Nephron (organoid): ENCODE results near the gene SSBP3.
"Not testable (repeated sequence)": the region's sequence is repeated elsewhere in the genome, so short reads cannot be mapped to it uniquely, and the experiment has no call there.

Experiments used
- H3K27ac Mint-ChIP-seq, 3 experiments: 2 replicates each; pipeline ENCODE4 v1.8.0; 2020; ENCODE audit warnings: mixed read lengths in 3 of 3, mild to moderate bottlenecking in 2 of 3, moderate library complexity in 1 of 3
- H3K27me3 Mint-ChIP-seq: 2 replicates; pipeline ENCODE4 v1.8.0; 2021; ENCODE audit warnings: low read depth, mild to moderate bottlenecking, moderate library complexity, mixed read lengths
- H3K36me3 Mint-ChIP-seq: 2 replicates; pipeline ENCODE4 v1.8.0; 2020; ENCODE audit warnings: low read depth, mixed read lengths
- H3K4me1 Mint-ChIP-seq: 2 replicates; pipeline ENCODE4 v1.8.0; 2020; ENCODE audit warnings: mixed read lengths
- H3K4me3 Mint-ChIP-seq, 3 experiments: 2 replicates each; pipeline ENCODE4 v1.8.0; 2020; ENCODE audit warnings: mild to moderate bottlenecking in 3 of 3, mixed read lengths in 3 of 3, moderate library complexity in 2 of 3
- H3K9me3 Mint-ChIP-seq: 2 replicates; pipeline ENCODE4 v1.8.0; 2020; ENCODE audit warnings: mixed read lengths
- TF ChIP-seq, protein P1 (sequence below), 3 experiments: fragments of 200-600 bp; sonication (generic); IDR thresholded peaks; one replicate each; pipeline ENCODE4 v1.5.0; 2021; ENCODE audit warnings: antibody characterized with exemption in 3 of 3; ENCODE audit not compliant: unreplicated experiment in 3 of 3

Gene SSBP3

GRCh38 chr1:54425152-54425584, 19.0 kb upstream of the SSBP3 start:
- Mint-ChIP-seq H3K36me3 (no peaks in the 10 kb centered on the region), H3K27me3 (no peaks in the 10 kb centered on the region), H3K9me3 (no peaks in the 10 kb centered on the region), H3K4me3 (no peak overlapping the region), H3K27ac (no peak overlapping the region), H3K4me1 (no peaks in the 10 kb centered on the region)
- TF ChIP-seq, protein P1, sequence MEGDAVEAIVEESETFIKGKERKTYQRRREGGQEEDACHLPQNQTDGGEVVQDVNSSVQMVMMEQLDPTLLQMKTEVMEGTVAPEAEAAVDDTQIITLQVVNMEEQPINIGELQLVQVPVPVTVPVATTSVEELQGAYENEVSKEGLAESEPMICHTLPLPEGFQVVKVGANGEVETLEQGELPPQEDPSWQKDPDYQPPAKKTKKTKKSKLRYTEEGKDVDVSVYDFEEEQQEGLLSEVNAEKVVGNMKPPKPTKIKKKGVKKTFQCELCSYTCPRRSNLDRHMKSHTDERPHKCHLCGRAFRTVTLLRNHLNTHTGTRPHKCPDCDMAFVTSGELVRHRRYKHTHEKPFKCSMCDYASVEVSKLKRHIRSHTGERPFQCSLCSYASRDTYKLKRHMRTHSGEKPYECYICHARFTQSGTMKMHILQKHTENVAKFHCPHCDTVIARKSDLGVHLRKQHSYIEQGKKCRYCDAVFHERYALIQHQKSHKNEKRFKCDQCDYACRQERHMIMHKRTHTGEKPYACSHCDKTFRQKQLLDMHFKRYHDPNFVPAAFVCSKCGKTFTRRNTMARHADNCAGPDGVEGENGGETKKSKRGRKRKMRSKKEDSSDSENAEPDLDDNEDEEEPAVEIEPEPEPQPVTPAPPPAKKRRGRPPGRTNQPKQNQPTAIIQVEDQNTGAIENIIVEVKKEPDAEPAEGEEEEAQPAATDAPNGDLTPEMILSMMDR (IDR thresholded peaks at IDR 0.05; ENCODE audit: unreplicated experiment in 3 of 3), result no peak

GRCh38 chr1:54424398-54424797, 18.2 kb upstream of the SSBP3 start:
- Mint-ChIP-seq H3K27me3 (no peaks in the 10 kb centered on the region), H3K36me3 (no peaks in the 10 kb centered on the region), H3K4me3 (no peak overlapping the region), H3K27ac (no peak overlapping the region), H3K4me1 (no peaks in the 10 kb centered on the region), H3K9me3 (no peaks in the 10 kb centered on the region)
- TF ChIP-seq, protein P1 (IDR thresholded peaks at IDR 0.05; ENCODE audit: unreplicated experiment in 3 of 3), result no peak

DNA sequence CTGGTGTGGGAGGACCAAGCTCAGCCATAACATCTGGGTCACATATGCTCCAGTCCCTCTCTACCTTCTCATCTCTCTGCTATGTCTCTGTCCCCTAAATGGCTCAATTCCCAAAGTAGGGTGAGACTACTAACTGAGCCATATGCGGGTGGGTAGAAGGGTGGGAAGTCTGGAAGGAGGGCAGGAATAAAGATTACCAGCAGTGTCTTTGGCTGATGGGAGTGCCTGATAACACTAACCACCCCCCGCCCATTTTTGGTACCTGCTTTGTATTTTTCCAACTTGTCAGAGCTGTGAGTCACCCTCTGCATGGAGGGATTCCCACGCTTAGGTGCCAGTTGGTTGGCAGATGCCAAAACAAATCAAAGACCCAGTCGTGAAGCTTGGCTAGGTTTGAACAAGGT, 14.9 kb upstream of the SSBP3 start:
- Mint-ChIP-seq H3K36me3 (no peaks in the 10 kb centered on the region), H3K9me3 (no peaks in the 10 kb centered on the region), H3K27me3 (no peaks in the 10 kb centered on the region), H3K27ac (no peak overlapping the region), H3K4me1 (peaks cover 7% of the 10 kb centered on the region), H3K4me3 (no peak overlapping the region)
- TF ChIP-seq, protein P1 (IDR thresholded peaks at IDR 0.05; ENCODE audit: unreplicated experiment in 3 of 3), result no peak

DNA sequence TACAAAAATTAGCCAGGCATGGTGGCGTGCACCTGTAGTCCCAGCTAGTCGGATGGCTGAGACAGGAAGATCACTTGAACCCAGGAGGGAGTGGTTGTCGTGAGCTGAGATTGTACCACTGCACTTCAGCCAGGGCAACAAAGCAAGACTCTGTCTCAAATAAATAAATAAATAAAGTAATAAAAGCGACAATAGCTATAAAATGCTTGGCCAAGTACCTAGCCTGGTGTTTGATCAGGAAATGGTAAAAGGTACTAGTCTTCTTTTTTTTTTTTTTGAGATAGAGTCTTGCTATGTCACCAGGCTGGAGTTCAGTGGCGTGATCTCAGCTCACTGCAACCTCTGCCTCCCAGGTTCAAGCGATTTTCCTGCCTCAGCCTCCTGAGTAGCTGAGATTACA, 12.4 kb upstream of the SSBP3 start:
- not testable (repeated sequence) for H3K36me3 Mint-ChIP-seq, H3K27ac Mint-ChIP-seq, H3K4me3 Mint-ChIP-seq, H3K9me3 Mint-ChIP-seq
- peaks cover 14% of the 10 kb centered on the region for H3K4me1 Mint-ChIP-seq
- peaks cover 13% of the 10 kb centered on the region for H3K27me3 Mint-ChIP-seq

GRCh38 chr1:54417123-54417522, 10.9 kb upstream of the SSBP3 start:
- Mint-ChIP-seq H3K36me3 (no peaks in the 10 kb centered on the region), H3K9me3 (no peaks in the 10 kb centered on the region), H3K4me3 (no peak overlapping the region), H3K27me3 (peaks cover 13% of the 10 kb centered on the region), H3K27ac (peak overlapping the region; percentile 3 to 52 (median 15)), H3K4me1 (peaks cover 25% of the 10 kb centered on the region)
- TF ChIP-seq, protein P1 (IDR thresholded peaks at IDR 0.05; ENCODE audit: unreplicated experiment in 3 of 3), result no peak

- Mint-ChIP-seq H3K36me3 (no peaks in the 10 kb centered on the region), H3K27ac (peak overlapping the region in 2 of 3 experiments; percentile 3 to 52), H3K4me1 (peaks cover 26% of the 10 kb centered on the region), H3K9me3 (no peaks in the 10 kb centered on the region), H3K27me3 (peaks cover 13% of the 10 kb centered on the region), H3K4me3 (no peak overlapping the region)
- TF ChIP-seq, protein P1 (IDR thresholded peaks at IDR 0.05; ENCODE audit: unreplicated experiment in 3 of 3), result no peak
These were observed 10.2 kb upstream of the SSBP3 start for GRCh38 chr1:54416435-54416834.
